OCI-LY3 (cell line): Measurements from ENCODE around the gene C11orf98.

Experiments
- H2AFZ ChIP-seq: fragments of 200-600, 300-600 bp; shearing (Covaris generic); 2 replicates; pipeline ENCODE4 v1.6.0; 2014; ENCODE audit warnings: antibody characterized with exemption, low read depth, low read length
- H3K27ac ChIP-seq: fragments of 200-600, 300-600 bp; sonication (generic); 2 replicates; pipeline ENCODE4 v1.5.1; 2014; ENCODE audit warnings: mild to moderate bottlenecking, low read length, moderate library complexity, mixed read lengths
- H3K27me3 ChIP-seq: fragments of 200-600, 300-600 bp; sonication (generic); 2 replicates; pipeline ENCODE4 v1.6.1; 2014; ENCODE audit warnings: low read depth, low read length, mixed read lengths
- H3K36me3 ChIP-seq: fragments of 200-600, 300-600 bp; sonication (generic); replicated peaks from 2 replicates; pipeline ENCODE3; 2014; ENCODE audit warnings: low read depth, low read length, mixed read lengths
- H3K4me1 ChIP-seq: fragments of 300-600, 200-600 bp; sonication (generic); 2 replicates; pipeline ENCODE4 v1.6.1; 2014; ENCODE audit warnings: low read length, mixed read lengths
- H3K4me2 ChIP-seq: fragments of 200-600, 300-600 bp; sonication (generic); 2 replicates; pipeline ENCODE4 v1.6.1; 2014; ENCODE audit warnings: low read length, mixed read lengths
- H3K4me3 ChIP-seq: fragments of 300-600, 200-600 bp; sonication (generic); 2 replicates; pipeline ENCODE4 v1.5.1; 2014; ENCODE audit warnings: antibody characterized with exemption, mild to moderate bottlenecking, low read length, moderate library complexity
- H3K79me2 ChIP-seq: fragments of 300-600, 200-600 bp; shearing (Covaris generic); 2 replicates; pipeline ENCODE4 v1.6.1; 2014; ENCODE audit warnings: mild to moderate bottlenecking, low read length, mixed read lengths
- H3K9ac ChIP-seq: fragments of 300-600, 200-600 bp; shearing (Covaris generic); 2 replicates; pipeline ENCODE4 v1.6.0; 2014; ENCODE audit warnings: mild to moderate bottlenecking, low read length, moderate library complexity
- H3K9me3 ChIP-seq: fragments of 200-600, 300-600 bp; shearing (Covaris generic); 2 replicates; pipeline ENCODE4 v1.6.1; 2014; ENCODE audit warnings: low read length, mixed read lengths; ENCODE audit not compliant: insufficient read depth
- H4K20me1 ChIP-seq: fragments of 200-600, 300-600 bp; sonication (generic); 2 replicates; pipeline ENCODE4 v1.6.1; 2016; ENCODE audit warnings: low read length, mixed read lengths; ENCODE audit not compliant: insufficient read depth
- EZH2phosphoT487 ChIP-seq: fragments of 200-600 bp; shearing (Covaris generic); IDR thresholded peaks from 2 replicates; pipeline ENCODE4 v1.6.1; 2018; ENCODE audit warnings: antibody characterized with exemption, mixed run types, low read depth
- TF ChIP-seq, protein P1 (sequence below): fragments of 200-600, 300-600 bp; sonication (generic); IDR thresholded peaks from 2 replicates; pipeline ENCODE4 v1.5.1; 2014; ENCODE audit warnings: antibody characterized with exemption, low read length, low read depth

The C11orf98 gene

DNA sequence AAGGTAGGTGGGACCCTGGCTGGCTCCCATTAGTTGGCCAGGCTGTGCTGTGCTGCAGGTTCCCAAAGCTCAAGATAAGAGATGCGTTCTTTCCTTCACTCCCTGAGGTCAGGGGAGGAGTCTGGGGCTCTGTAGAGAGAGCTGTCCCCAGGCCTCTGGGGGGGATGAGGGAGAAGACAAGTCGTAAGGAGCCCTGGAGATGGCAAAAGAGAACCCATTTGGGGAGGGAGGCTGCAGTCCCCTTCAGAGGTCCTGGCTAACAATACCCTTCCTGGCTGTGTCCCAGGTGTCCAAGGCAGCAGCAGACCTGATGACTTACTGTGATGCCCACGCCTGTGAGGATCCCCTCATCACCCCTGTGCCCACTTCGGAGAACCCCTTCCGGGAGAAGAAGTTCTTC lies 43.4 kb upstream of the C11orf98 start:
- H3K79me2 ChIP-seq = peaks cover 12% of the 10 kb centered on the region
- peak overlapping the region; percentile 81 for H3K4me3 ChIP-seq
- H3K9me3 ChIP-seq = no peaks in the 10 kb centered on the region
- H3K9ac ChIP-seq = peak overlapping the region; percentile 80; the same call in 1 of the 2 replicates
- H3K4me1 ChIP-seq = peaks cover 28% of the 10 kb centered on the region
- no peak for TF ChIP-seq EZH2phosphoT487
- TF ChIP-seq, protein P1, sequence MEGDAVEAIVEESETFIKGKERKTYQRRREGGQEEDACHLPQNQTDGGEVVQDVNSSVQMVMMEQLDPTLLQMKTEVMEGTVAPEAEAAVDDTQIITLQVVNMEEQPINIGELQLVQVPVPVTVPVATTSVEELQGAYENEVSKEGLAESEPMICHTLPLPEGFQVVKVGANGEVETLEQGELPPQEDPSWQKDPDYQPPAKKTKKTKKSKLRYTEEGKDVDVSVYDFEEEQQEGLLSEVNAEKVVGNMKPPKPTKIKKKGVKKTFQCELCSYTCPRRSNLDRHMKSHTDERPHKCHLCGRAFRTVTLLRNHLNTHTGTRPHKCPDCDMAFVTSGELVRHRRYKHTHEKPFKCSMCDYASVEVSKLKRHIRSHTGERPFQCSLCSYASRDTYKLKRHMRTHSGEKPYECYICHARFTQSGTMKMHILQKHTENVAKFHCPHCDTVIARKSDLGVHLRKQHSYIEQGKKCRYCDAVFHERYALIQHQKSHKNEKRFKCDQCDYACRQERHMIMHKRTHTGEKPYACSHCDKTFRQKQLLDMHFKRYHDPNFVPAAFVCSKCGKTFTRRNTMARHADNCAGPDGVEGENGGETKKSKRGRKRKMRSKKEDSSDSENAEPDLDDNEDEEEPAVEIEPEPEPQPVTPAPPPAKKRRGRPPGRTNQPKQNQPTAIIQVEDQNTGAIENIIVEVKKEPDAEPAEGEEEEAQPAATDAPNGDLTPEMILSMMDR = no peak
- H4K20me1 ChIP-seq = no peaks in the 10 kb centered on the region
- no peaks in the 10 kb centered on the region for H3K27me3 ChIP-seq
- peak overlapping the region; percentile 89 for H3K4me2 ChIP-seq
- H3K36me3 ChIP-seq = peaks cover 57% of the 10 kb centered on the region
- H3K27ac ChIP-seq = peak overlapping the region; percentile 84
- H2AFZ ChIP-seq = no peak overlapping the region

DNA sequence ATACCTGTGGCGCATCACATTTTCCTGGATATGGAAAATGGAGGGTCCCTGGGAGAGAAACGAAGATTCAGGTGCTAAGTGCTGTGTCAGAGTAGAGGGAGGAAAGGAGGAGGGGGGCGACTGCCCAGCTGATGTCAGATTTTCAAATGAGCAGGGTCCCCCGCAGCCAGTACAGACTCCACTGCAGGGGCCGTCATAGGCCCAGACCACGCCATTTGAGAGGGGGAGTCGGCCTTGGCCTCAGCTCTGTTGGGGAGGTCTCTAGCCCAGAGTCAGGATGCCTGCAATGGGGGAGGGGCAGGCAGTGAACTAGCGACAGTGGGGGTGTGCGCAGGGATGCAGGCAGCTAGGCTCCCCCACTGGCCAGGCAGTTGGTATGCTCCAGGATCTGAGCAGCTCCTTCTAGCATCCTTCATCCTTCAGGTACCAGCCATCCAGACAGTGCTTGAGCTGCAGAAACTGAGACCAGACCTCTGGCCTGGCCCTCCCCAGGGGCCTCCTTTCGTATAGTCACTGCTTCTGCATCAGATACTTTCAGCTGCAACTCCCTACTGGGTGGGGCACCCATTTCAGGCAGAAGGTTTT lies 42.4 kb upstream of the C11orf98 start, which contains the start of the genes BSCL2 and GNG3:
BSCL2 (minus strand) TSS at position 148 of the 585 bp plus-strand sequence. CDS start 229 bp downstream, outside the sequence.
GNG3 (plus strand) TSS at position 400 of the 585 bp plus-strand sequence. CDS start 620 bp downstream, outside the sequence.
- Histone ChIP-seq H3K4me3 (peak within 1 kb of the TSS; percentile 84), H3K79me2 (peaks cover 10% of the 10 kb centered on the region), H3K27ac (no peak within 1 kb of the TSS; the same call in 1 of the 2 replicates), H3K36me3 (peaks cover 50% of the 10 kb centered on the region), H2AFZ (no peak within 1 kb of the TSS), H3K27me3 (no peaks in the 10 kb centered on the region), H3K9me3 (no peaks in the 10 kb centered on the region), H3K9ac (no peak within 1 kb of the TSS), H3K4me2 (peak within 1 kb of the TSS; percentile 89), H3K4me1 (peaks cover 32% of the 10 kb centered on the region), H4K20me1 (no peaks in the 10 kb centered on the region)
- TF ChIP-seq, protein P1 = no peak
- no peak for TF ChIP-seq EZH2phosphoT487

DNA sequence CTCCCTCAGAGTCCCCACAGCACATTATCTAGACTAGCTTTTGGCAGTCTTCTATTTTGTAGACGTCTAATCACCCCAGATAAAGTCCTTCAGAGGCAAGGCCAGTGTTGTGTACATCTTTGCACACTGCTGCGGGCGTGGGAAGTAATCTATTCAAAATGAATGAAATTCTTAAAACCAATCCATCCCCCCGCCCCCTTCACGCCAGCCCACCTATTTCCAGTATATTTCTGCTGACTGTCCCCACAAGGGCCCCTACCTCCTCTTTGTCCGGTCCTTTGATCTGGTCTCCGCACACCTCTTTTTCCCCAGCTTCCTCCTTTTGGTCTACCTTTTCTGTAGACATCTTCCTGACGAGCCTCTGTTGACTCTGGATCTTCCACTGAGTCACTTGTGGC lies 41.8 kb upstream of the C11orf98 start:
- H3K79me2 ChIP-seq = peaks cover 10% of the 10 kb centered on the region
- H2AFZ ChIP-seq = no peak overlapping the region
- no peak overlapping the region for H3K4me3 ChIP-seq
- TF ChIP-seq, protein P1 = no peak
- no peak for TF ChIP-seq EZH2phosphoT487
- no peak overlapping the region for H3K27ac ChIP-seq
- H3K27me3 ChIP-seq = no peaks in the 10 kb centered on the region
- H4K20me1 ChIP-seq = no peaks in the 10 kb centered on the region
- H3K9me3 ChIP-seq = no peaks in the 10 kb centered on the region
- no peak overlapping the region for H3K9ac ChIP-seq
- peak overlapping the region; percentile 67 for H3K4me2 ChIP-seq
- peaks cover 51% of the 10 kb centered on the region for H3K36me3 ChIP-seq
- peaks cover 37% of the 10 kb centered on the region for H3K4me1 ChIP-seq

DNA sequence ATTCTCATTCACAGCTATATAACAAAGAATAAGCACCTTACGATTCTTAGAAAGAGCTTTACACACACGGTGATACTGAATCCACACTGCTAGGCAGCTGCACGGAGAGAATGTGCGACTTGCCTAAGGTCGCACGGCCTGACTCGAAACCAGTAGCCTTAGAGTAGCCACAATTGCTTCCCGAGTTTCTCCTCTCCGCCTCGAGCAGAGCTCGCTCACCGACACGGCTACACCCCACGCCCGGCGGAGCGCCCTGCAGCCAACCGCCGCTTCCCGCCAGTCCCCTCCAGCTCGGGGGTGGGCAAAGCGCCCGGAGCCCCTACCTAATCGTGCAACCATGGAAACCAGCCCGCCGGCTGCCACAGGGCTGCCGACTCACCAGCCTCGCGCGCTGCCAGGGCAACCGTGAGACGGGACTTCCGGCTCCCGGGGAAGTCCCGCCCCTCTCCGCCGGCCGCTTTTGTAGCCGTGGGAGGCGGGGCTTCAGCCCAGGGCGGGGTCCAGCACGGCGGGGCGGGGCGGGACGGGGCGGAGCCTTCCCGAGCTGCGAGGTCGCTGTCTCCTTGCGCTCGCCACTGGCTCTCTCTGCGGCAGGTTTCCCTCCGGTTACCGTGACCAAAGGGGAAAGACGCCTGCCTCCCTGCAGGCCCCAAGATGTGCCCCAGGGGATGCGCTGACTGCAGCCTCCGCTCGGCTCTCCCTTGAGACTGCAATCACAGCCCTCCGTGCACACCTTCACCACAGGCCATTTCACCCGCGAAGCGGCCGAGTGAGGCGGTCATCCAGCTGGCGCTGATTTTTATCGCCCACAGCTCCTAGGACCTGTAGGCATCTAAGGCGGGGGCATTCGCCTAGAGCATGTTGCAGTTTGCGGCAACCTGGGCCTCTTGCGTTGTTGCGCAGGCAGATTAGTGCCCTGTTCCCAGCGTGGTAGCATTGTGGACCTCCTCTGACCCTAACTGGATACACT lies 41.2 kb upstream of the C11orf98 start:
- H3K4me1 ChIP-seq = peaks cover 38% of the 10 kb centered on the region
- H3K36me3 ChIP-seq = peaks cover 52% of the 10 kb centered on the region
- H3K4me2 ChIP-seq = peak overlapping the region; percentile 99
- H2AFZ ChIP-seq = 0 out of 2 replicates have a peak overlapping the region, but pooled peaks have one; percentile 17
- no peaks in the 10 kb centered on the region for H3K27me3 ChIP-seq
- H3K9ac ChIP-seq = peak overlapping the region; percentile 76
- H3K9me3 ChIP-seq = no peaks in the 10 kb centered on the region
- H3K79me2 ChIP-seq = peaks cover 10% of the 10 kb centered on the region
- H4K20me1 ChIP-seq = no peaks in the 10 kb centered on the region
- TF ChIP-seq, protein P1 = no peak
- TF ChIP-seq EZH2phosphoT487 = no peak
- peak overlapping the region; percentile 40 for H3K27ac ChIP-seq
- H3K4me3 ChIP-seq = peak overlapping the region; percentile 84
